SK-N-SH treated with all-trans-retinoic acid at 6 μM for 48 hours (cell line): ENCODE results near the gene TTC27.

Experiments used
- PATZ1 ChIP-seq: fragments of 250-450 bp; sonication (Bioruptor Pico); IDR thresholded peaks from 2 replicates; pipeline ENCODE4 v1.8.0; 2020; ENCODE audit warnings: mild to moderate bottlenecking, moderate library complexity, borderline replicate concordance
- RARB ChIP-seq: fragments of 250-450 bp; sonication (Bioruptor Pico); IDR thresholded peaks from 2 replicates; pipeline ENCODE4 v1.8.0; 2021; ENCODE audit warnings: mild to moderate bottlenecking, moderate library complexity
- ZFP30 ChIP-seq: fragments of 450-650 bp; formaldehyde crosslinking; IDR thresholded peaks from 2 replicates; pipeline ENCODE4 v1.5.0; 2022; ENCODE audit warnings: mild to moderate bottlenecking, moderate library complexity

- TF ChIP-seq ZFP30 (no peak), RARB (no peak), PATZ1 (CRISPR knock-in tag) (no peak)
Measured at GRCh38 chr2:32835148-32835547, 207.3 kb downstream of the TTC27 start.
